NCI-H748 (cell line): ENCODE measurements around the gene MALL.
"Not testable (repeated sequence)": the region's sequence is repeated elsewhere in the genome, so short reads cannot be mapped to it uniquely, and the experiment has no call there.

ENCODE experiments used
- DNase-seq: peaks from one replicate; lab custom pipeline; 2025; ENCODE audit not compliant: unreplicated experiment; lab: John Stamatoyannopoulos, UW

The MALL gene

DNA sequence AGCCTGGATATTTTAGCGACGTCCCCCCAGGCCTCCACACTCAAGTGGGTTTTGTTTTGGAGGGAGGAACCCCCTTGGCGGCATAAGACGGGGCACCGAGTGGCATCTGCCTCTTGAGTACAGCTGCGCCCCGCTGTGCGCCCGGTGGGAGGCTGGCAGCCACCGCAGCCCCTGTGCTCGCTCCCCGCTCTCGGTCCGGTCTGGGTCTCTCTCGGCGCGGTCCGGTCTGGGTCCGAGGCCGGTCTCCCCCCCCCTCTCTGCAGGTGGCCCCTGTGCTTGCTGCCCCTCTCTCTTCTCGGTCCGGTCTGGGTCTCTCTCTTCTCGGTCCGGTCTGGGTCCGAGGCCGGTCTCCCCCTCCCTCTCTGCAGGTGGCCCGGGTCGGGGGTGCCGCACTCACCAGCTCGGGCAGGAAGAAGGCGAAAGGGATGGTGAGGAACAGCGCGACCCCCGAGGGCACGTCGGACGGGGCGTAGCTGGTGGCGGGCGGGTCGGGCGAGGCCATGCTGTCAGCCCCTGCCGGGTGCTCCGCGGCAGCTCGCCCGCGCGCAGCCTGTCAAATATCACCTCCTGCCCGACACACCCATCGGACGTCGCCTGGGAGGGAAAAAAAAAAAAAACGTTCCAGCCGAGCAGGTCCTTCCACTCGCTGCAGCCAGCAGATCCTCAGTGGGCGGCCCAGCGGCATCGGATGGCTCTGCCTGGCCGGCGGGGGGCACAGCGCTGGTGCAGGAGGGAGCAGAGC is at the start of gene MALL:
TSS of gene MALL (minus strand) at position 532 of the 742 bp plus-strand sequence. CDS start at position 502, 30 bp downstream.
- peak; percentile 75 for DNase-seq

DNA sequence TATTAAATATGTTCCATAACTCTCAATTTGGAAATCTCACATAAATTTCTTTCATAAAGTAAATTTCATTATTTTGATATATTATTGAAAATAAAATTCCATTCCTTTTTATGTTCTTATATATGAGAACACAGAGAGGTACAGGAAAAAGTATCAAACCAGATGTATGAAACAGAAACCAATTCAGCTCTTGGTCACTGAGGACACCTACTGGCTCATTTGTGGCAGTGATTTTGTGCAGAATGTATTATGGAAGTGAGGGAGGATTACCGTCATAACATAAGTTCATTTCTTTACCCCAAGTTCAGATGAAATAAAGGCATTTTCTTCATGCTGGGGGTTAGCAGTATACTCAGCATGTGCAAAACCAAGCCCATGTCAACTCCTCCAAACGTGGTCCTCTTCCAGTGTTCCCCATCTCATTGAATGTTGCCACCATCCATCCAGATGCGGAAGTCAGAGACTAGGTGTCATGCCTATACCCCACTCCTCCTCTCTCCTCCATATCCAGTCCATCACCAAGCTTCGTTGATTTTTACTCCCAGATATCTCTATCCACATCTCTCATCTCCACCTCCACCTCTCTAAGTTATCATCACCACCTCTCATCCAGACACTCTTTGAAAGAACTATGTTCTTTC is 41.7 kb upstream of the MALL start:
- peak; percentile 40 for DNase-seq

DNA sequence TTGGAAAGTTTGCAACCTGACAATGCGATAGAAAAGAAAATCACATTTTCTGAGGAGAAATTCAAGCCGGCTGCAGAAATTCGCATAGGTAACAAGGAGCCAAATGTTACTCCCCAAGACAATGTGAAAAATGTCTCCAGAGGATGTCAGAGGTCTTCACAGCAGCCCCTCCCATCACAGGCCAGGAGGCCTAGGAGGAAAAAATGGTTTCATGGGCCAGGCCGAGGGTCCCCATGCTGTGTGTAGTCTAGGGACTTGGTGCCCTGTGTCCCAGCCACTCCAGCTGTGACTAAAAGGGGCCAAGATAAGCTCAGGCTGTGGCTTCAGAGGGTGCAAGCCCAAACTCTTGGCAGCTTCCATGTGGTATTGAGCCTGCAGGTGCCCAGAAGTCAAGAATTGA is 39.2 kb upstream of the MALL start:
- not testable (repeated sequence) for DNase-seq

DNA sequence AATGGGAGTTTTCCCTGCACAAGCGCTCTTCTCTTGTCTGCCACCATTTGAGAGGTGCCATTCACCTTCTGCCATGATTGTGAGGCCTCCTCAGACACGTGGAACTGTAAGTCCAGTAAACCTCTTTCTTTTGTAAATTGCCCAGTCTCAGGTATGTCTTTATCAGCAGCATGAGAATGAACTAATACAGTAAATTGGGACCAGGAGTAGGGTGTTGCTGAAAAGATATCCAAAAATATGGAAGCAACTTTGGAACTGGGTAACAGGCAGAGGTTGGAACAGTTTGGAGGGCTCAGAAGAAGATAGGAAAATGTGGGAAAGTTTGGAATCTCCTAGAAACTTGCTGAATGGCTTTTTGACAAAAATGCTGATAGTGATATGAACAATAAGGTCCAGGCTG is 38.6 kb upstream of the MALL start:
- DNase-seq: not testable (repeated sequence)

DNA sequence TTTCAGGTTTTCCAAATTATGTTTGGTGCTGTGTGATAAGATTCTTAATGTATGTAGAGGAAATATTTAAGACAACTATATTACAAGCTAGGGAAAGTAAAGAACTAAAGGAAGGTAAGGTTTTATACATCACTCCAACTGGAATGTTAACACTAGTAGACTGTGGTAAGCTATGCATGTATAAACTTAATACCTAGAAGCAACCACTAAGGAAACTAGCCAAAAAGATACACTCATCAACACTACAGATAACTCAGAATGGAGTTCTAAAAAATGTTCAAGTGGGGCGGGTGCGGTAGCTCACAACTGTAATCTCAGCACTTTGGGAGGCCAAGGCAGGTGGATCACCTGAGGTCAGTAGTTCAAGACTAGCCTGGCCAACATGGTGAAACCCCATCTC is 37.8 kb upstream of the MALL start:
- DNase-seq: no peak

DNA sequence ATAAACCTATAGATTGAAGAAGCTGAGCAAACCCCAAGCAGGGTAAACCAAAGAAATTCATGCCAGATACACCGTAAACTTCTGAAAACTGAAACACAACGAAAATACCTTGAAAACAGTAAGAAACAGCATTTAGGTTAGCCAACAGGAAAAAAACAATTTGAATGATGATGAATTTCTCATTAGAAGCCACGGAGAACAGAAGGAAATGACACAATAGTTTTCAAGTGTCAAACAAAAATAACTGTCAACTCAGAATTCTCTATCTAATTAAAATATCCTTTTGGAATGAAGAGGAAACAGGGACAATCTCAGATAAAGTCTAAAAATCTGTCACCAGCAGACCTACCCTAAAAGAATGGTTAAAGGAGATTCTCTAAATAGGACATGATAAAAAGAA is 37.3 kb upstream of the MALL start:
- DNase-seq: no peak

DNA sequence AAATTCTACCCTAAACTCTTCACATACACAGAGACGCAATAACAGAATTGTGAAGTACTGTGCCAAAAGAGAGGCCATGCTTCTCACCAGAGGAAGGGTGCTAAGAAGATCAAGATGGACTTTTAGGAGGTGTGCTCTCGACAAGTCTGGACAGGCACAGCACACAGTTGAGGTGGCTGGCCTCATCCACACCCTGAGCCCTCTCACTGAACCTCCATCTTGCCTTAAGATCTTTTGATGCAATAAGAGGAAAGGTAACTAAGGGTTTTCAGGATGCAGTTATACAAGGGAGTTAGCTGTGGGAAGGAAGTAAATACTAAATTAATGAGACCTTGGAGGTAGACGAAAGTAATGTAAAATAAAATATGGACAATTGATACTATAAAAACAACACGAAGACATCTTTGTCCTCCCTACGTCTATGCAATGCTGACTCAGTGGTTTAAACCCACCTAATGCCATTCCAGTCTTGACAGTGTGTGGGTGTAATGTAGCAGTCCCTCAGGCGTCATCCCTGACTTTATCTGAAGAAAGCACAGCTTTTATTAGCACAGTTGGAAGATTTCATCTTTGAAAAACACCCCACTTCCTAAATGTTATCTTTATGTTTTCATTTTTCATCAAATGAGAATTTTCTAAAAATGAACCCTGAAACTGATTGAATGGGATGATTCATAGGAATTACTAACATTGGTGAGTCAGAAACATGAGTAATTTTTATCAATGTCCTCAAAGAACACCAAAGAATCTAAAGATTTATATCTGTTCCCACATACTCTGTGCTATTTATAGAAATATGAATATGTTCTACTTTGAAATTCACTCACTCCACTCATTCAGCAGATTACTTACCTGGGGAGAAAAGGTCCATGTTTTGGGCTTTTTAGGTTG is 34.0 kb upstream of the MALL start:
- no peak for DNase-seq

DNA sequence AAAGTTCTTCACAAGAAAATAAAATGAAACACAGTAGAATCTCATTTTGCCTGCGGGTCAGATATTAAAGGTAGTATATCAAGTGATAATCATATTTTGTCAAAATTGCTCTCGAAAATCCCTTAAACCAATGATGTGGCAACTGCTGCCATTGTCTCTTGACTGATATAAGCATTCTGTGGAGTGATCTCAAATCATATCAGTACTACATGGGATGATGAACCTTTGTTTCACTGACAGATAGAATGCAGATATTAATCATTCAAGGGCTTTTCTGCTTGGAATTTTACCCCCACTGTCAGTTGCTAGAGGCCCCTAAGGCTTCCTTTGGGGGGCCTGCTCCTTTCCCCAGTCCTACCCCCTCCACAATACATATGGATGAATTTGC is 31.3 kb upstream of the MALL start:
- no peak for DNase-seq

DNA sequence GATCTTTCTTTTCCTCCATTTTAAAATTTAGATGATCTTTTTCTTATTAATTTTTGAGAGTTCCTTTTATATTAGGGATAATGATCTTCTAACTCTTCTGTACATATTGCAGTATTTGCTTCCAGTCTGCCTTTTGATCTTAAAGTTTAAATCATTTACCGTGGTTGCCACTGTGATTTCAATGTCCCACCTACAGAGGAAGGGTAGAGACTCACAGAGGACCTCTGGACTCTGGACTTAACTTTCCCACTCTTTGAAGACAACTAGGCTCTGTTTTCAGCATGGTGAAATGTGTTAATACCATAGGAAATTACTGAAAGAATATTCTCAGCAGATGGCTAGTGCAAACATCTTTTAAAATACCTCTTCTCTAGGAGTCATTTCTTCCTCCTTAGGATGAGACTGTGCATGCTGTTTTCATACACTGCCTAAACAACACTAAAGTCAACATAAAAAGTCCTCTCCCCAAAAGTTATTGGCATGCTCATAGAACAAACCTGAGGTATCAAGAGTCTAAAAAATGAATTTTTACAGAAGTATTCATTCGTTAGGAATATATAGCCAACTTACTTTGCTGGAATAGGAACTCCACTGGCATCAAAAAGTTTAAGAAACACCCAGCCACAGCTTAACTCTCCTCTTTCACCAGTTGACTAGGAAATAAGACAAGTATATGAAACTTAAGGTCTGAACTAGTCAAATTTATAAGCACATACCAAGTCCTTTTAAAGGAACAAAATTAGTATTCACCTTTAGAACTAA is 30.7 kb upstream of the MALL start:
- no peak for DNase-seq

DNA sequence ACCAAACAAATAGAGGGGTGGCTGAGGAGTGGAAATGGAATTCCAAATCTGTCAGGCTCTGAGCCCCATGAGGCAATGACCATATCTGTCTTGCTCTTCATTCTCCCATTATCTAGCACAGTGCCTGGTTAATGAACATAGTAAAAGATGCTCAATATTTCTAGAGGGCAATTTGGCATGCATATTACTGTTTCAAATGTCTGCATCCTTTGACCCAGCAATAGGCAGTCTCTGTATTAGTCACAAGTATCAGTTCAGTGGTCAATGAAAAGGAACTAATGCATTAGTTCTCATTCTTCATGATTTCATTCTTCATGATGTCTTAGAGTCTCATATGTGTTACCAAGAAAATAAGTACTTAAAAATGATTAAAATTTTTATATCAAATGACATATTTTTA is 28.4 kb upstream of the MALL start:
- no peak for DNase-seq

DNA sequence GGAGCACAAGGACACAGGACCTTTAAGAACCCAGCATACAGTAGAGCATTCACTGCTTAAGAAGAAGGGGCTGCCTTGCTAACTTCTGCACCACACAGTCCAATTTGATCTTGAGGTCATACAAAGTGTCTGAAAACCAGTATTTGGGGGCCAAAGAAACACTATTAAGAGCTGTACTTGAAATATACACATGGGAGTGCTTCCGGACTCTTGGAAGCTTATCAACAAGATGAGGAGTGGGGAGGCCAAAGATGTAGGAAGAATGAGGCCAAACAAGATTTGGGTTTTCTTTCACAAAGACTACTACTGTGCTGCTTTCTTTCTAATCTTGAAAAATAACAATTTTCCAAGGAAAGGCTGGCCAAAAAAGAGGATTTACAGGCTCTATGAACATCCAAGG is 24.8 kb upstream of the MALL start:
- DNase-seq: no peak

DNA sequence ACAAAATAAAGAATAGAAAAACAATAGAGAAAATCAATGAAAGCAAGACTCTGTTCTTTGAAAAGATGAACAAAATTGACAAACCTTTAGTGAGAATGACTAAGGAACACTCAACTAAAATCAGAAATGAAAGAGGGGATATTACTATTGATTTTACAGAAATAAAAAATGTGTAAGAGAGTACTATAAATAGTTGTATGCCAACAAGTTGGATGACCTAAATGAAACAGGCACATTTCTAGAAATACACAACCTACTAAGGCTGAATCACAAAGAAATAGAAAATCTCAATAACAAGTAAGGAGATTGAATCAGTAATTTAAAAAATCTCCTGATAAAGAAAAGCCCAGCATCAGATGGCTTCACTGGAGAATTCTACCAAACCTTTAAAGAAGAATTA is 18.4 kb upstream of the MALL start:
- no peak for DNase-seq

DNA sequence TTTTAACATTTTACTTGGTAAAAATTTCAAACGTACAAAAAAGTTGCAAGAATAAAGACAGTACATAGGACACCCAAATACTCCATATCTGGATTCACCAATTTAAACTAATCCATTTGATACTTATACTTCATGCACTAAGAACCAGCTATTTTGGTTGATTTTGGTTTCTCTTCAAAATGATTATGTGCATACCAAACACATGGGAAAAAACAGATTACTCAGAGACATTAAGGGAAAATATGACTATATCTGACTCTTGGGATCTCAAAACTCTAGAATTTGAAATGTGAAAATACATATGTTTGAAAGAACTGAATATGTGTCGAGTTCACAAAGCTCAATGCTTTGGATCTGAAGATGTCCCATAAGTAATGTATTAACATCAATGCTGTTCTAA is 15.5 kb upstream of the MALL start:
- no peak for DNase-seq

DNA sequence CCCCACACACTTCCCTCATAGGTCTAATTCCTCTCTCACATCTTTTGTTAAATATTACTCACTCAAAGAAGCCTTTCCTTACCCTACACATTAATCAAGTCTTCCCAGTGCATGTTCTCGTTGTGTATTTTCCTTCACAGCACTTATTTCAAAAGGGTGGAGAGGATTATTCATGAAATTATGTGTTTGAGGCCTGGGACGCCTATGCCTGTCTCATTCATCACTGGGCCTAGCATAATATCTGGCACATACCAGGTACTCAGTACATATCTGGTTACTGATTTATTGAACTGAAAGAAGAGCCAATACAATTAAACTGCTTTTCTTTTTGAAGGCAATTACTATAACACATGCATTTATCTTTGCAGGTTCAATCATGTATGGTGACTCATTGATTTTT is 15.1 kb upstream of the MALL start:
- DNase-seq: no peak

DNA sequence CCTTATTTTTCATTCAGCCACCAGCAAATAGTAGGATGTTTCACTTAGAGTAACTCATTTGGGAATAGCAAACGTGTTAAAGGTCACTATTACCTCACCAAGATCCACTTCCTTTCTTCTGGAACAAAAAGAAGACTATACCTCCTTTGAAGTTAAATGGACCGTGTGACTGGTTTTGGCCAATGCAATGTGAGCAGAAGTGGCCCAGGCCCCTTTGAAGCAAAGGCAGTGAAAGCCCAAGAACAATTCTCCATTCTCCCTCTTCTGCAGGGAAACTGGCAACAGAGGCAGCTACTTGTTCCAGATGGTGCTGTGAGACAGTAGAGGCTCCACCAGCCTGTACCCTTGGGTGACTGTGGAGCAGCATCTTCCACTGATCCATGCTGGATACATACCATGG is 11.3 kb upstream of the MALL start:
- DNase-seq: no peak

DNA sequence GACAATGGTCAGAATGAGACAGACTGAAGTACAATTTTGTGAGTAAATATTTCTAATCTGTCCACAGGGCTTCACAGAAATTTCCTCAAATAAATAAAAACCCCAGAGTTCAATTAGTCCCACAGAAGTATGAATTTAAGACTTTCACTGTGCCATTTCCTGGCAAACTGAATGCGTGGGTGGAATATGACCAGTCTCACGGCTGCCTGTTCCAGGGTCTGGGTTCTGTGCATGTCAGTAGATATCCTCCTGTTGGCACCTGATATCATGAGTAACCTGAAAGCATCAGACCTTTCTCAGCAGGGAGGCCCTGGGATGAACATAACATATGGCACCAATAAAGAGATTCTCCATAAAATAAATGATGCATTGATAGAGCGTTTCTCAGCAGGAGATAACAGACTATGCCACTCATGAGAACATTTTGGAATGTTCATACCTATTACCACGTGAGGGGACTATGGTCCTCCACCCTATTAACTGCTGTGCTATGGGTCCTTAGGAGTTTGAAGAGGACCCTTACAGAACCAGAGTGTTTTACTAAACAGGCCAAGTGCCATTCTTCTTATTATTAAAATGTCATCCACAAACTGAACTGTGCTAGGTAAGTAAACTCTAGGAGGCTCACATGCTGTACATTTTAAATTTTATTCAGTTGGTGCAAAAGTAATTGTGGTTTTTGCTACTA is 10.6 kb upstream of the MALL start:
- no peak for DNase-seq

DNA sequence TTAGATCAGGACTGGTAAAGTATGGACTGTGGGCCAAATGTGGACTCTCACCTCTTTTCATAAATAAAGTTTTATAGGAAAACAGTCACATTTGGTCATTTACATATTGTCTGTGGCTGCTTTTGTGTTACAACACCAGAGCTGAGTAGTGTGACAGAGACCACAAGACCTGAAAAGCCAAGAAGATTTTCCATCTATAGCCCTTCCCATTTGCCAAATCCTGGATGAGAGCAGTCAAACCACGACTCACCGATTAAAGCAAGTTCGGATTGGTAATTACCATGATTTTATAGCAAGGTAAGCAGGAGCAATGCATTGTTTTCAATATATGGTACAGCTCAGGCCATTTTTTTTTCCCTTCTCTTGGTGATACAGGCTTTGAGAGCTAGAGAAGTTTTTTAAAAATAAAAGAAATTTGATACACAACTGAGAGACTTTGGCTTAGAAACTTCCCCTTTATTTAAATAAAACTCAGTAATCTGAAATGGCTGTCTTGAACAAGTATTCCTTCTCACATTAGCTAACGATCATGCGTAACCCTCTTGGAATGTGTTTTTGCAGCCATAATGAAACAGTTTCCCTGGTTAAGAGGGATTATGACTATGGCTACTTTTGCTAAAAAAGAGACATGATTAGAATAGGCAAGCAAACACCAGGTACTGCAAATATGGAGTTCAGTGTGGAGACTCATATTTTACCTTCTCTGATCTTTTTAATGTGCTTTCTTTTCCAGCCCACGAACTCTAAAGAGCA is 9.5 kb upstream of the MALL start:
- no peak for DNase-seq

DNA sequence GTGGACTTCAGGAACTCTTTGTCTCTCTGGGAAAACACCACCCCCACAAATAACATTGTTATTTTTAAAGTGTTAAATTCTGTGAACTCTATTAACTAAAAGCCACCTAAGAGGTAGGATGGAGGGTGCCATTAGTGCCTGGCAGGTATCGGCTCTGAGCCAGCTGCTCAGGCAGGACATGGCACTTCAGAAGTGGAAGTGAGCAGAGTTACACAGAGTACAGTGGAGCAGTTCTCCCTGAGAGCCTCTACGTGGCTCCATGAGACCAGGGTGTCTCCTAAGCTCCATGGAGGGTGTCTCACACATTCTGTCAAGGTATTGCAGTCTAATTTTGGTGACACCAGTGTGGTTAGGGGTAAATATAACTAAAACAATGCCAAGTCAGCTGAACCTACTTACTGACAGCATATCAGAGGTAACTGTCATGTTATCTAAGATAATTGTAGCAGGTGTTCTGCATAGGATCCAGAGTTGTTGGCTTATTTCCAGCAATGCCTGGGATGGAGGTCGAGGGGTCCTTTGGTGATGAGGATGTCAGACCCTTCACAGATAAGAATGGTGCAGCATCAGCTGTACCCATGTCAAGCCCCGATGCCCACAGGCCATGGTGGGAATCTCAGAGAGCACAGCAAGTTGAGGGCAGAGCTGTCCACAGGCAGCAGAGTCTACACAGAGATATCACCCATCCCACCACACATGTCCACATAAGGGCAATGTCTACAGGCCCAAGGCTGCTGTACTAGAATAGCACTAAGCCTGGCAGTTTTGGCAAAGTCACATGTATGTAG is 8.6 kb upstream of the MALL start:
- no peak for DNase-seq

DNA sequence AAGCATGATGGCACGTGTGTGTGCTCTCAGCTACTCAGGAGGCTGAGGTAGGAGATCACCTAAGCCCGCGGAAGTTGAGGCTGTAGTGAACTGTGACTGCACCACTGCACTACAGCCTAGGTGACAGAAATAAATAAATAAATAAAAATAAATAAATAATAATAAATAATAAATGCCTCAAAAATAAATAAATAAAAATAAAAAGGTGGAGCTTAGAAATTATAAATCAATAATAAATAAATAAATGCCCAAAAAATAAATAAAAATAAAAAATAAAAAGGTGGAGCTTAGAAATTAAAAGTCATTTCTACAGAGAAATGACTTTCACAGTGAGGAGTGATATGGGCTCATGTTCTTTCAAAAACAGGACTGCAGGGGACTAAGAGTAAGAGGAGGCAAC is 6.0 kb upstream of the MALL start:
- no peak for DNase-seq
